AG08396 (cell line): Measurements from ENCODE around the gene TMCO2.

Experiments
- DNase-seq: peaks from one replicate; pipeline ENCODE4 v3.0.0; 2012; ENCODE audit warnings: low spot score, mixed read lengths

The TMCO2 gene

DNA sequence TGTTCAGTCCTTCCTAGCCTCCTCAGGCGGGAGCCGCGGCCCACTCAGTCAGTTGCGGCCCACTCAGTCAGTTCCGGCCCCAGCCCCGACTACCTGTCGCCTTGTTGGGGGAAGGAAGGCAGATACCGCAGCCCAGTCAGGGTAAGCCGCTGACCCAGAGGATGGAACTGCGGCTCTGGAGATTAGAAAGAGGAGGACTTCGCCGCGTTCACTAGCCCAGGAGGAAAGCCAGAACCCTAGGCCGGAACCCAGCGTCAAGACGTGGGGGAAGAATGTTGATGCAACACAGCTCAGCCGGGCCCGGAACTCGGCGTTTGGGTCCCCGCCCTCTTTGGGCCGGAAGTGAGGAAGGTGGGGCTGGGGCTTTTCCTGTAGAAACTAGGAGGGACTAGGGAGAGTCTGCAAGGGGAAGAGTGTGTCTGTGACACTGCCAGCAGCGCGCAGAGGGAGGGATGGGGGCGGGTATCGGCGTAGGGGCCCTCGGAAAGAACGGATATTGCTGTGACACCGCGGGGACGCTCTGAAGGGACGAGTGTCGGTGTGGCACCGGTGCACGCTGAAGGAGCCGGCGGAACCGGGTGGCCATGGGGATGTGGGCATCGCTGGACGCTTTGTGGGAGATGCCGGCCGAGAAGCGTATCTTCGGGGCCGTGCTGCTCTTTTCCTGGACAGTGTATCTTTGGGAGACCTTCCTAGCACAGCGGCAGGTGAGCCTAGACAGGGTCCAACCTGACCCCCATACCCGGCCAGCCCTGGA is 10.1 kb downstream of the TMCO2 start, which contains the start of gene ZMPSTE24:
ZMPSTE24 (plus strand) TSS at position 549 of the 757 bp plus-strand sequence; CDS start at position 585, 36 bp downstream.
- peak; percentile 88 for DNase-seq

DNA sequence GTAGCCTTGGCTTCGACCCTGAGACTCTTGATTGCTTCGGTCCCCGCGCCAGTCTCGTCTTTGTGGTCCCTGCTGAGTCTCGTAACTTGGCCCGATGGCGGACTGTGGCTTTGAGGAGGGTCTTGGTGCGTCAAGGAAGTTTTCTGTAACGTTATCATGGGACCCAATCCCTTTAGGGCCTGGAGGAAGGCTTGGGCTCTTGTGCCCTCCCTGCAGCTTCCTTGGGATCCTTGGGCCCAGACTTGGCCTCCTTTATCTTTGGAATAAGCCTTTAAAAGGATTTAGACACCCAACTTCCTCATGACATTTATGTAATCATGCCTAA is 10.7 kb downstream of the TMCO2 start:
- no peak for DNase-seq

DNA sequence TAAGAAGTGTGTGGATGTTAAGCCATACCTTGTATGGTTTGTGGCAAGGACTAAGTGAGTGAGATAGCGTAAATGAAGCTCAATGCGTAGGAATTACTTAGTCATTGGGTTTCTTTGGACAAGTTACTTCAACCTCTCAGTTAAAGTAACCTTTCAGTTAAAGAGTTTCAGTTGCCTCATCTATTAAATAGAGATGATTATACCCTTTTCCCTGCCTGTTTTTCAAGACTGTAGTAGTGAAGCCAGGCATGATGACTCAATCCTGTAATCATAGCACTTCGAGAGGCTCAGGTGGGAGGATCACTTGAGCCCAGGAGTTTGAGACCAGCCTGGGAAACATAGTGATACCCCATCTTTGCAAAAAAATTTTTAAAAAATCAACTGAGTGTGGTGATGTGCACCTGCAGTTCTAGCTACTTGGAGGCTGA is 16.6 kb downstream of the TMCO2 start:
- no peak for DNase-seq

DNA sequence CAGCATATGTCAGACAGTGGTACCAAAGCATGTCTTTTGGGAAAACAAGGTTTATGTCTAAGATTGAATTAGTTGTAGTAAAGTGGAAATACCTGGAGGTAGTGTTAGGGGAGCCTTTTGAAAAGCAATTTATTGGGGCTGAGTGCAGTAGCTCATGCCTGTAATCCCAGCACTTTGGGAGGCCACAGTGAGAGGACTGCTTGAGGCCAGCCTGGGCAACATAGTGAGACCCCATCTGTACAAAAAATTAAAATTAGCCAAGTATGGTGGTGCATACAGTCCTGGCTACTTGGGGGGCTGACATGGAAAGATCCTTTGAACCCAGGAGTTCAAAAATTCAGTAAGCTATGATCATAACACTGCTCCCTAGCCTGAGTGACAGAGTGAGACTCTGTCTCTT is 17.6 kb downstream of the TMCO2 start:
- DNase-seq: no peak

DNA sequence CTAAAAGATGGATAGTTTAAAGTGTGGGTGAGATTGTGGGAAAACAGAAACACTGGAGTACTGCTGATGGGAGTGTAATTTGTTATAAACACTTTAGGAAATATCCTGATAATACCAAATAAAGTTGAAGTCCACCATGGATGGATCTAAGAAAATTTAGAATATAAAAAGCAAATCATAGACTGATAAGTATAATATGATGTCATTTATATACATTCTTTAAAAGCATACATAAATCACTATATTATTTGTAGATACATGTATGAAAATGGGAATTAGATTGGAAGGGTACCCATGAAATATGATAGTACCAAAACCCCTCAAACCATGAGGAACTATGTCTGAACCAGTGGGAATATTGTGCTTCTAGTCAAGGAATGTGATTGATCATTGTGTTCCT is 18.2 kb downstream of the TMCO2 start:
- DNase-seq: no peak

DNA sequence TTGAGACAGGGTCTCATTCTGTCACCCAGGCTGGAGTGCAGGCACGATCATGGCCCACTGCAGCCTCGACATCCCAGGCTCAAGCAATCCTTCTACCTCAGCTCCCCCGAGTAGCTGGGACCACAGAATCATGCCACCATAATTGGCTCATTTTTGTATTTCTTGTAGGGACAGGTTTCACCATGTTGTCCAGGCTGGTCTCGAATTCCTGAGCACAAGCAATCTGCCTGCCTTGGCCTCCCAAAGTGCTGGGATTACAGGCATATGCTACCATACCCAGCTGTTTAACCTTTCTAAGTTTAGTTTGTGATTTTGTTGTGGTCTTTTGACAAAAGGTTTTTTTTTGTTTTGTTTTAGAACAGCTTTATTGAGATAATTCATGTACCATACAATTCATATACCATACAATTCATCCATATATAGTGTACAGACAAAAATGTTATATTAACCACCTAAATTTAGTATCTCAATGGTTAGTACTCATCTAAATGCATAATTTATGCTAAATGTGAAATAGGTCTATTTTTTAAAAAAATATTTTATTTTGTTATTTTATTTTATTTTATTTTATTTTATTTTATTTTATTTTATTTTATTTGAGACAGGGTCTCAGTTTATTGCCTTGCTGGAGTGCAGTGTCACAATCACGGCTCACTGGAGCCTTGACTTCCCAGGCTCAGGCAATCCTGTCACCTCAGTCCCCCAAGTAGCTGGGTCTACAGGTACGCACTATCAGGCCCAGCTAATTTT is 19.2 kb downstream of the TMCO2 start:
- no peak for DNase-seq

DNA sequence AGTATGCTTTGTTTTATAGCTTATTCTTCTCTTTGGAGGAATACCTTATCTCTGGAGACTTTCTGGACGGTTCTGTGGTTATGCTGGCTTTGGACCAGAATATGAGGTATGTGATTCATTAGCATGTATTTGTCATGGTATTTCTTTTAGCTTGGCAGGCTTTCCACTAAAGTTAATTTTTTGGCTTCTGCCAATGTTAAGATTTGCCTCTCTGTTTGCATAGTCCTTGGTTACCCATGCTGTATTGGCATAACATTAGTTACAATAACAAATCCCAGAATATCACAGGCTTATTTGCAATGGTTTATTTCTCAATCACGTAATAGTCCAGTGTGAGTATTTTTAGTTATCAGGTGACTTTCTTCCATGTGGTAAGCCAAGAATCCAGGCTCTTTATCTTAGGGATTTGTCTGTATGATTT is 20.0 kb downstream of the TMCO2 start:
- peak; percentile 76 for DNase-seq

DNA sequence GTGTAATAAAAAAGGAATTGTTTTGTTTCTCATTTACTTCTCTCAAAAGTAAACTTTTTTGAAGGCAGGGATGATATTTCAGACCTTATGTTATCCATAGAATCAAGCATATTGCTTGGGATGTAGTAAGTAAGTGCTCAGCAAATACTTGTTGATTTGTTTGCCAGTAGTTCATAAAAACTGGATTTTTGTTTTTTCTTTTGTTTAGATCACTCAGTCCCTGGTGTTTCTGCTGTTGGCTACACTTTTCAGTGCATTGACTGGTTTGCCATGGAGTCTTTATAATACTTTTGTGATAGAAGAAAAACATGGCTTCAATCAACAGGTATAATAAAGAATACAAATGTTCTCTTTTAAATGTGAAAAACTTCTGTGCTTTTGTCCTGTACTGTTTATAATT is 20.5 kb downstream of the TMCO2 start:
- no peak for DNase-seq

DNA sequence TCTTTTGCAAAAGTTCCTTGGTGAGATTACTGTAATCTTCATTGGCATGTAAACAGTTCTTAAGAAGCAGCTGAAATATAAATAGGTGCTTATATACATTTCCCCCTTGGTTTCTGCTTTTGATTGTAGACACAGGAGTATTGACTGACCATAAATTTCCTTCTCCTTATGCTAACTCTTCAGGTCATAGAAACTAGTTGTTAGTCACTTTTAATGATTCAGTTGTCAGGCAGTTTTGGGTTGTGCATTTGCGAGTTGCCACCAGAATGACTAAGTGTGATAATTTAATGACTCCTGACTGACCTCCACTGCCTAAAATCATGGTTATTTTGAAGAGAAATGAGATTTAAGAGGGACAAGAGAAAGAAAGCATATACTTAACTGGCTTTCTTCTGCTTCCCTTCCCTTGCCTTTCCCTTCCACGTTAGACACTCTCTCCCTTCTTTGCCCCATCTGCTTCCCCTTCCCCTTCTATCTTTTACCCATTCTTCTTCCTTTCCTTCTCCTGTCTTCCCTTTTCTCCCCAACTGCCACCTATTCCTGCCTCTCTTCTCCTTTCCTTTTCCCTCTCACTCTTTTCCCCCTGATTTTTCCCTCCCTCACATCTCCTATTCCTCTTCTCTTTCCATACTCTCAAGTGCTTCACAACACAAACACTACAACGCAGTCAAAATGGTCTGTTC is 22.6 kb downstream of the TMCO2 start:
- DNase-seq: peak; percentile 20

DNA sequence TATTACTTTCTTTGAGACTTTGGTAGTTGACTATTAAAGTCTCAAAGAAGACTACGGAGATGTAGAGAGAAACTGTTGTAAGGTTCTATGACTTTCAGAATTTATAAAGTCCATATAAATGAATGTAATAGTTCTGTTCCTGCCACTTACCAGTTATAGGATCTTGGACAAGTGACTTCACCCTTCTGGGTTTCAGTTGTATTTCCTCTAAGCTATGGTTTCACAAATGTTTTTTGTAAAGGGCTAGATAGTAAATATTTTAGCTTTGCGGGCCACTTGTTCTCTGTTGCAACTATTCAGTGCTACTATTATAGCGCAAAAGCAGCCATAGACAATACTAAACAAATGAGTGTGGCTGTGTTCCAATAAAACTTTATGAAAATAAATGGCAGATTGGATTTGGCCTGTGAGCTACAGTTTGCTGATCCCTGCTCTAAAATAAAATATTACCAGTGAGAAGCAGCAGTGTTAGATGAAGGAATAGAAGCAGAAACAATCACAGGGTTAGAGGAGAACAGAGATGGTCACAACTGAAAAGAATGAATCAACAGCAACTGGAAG is 25.0 kb downstream of the TMCO2 start:
- no peak for DNase-seq

DNA sequence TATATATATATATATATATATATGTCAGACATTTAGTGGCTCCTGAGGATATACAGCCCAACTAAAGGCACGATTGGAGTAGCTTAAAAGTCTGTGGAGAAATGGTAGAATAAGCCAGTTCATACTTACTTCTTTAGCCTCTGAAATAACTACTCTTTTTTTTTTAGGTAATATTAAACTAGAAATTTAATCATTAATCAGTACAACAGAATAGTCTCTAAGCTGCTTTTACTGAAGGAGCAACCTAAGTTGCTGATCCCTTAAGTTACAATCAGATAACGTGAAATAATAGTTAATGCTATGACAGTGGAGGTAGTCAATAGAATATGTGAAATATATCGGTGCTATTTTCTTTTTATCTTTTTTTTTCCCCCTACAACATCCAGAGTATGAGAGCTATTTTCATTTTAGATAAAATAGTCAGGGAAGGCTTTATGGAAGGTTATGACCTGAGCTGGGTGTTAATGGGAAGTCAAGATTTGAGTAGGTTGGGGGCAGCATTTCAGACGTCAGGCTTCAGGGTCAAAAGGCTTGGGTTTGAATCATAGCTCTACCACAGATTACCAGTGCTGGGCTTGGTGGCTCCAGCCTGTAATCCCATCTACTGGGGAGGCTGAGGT is 25.9 kb downstream of the TMCO2 start:
- no peak for DNase-seq

DNA sequence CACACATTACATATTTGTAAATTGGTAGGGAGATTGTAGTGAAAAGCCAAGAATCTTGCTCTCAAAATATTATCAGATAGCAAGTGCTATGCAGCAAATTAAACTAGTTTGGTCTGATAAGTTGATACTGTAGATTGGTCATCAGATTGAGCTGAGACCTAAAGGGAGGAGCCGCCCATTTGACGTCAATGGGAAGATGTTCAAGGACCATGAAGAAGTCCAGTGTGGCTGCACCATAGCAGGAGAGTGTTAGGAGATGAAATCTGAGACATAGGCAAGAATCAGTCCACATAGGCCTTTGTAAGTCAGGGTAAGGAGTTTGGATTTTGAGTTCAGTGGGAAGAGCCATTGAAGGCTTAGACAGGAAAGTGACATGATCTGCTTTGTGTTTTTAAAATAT is 26.6 kb downstream of the TMCO2 start:
- DNase-seq: no peak

DNA sequence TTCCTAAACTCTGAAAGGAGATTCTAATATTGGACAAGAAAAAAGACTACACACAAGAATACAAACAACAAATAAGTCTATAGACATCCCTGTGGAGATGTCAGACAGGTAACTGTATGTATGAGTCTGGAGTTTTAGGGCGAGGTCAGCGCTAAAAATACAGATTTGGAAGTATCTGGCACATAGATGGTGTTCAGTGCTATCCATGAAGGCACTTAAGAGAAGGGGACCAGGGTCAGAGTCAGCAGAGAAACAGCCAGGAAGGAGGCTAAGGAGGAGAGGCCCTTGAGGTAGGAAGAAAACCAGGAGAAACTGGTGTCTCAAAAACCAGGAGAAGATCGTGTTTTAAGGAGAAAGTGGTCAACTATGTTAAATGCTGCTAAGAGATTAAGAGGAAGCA is 28.4 kb downstream of the TMCO2 start:
- DNase-seq: no peak

DNA sequence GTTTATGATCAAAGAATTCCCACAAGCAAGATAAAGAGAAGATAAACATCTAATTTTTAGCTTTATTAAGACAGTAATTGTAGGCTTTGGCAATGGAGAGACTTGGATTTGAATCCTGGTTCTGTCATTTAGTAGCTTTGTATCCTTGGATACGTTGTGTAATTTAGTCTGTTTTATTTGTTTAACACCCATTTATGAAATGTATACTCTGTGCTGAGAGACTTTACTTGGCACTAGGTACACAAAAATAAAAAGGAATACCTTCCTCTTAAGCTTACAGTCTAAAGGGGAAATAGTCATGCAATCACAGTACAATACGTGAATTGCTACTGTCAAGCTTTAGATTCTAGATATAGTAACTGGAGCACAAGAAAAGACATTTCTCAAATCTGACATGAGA is 34.1 kb downstream of the TMCO2 start:
- DNase-seq: no peak

DNA sequence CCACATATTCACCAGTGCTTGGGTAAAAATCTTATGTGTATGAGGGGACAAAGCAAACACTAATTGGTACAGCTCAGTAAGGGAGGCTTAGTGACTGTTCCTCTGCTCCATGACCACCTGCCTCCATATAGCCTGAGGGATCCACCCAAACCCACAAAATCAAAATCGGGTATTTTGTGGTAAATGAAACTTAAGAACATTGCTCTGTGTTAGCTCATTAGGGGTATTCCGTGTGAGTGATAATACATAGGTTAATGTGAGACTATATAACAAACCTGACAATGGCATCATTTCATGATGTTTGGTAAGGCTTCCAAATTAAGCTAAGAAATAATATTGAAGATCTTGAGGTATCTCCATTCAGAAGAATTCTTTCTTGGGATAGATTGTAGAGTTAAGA is 43.6 kb downstream of the TMCO2 start:
- DNase-seq: no peak

DNA sequence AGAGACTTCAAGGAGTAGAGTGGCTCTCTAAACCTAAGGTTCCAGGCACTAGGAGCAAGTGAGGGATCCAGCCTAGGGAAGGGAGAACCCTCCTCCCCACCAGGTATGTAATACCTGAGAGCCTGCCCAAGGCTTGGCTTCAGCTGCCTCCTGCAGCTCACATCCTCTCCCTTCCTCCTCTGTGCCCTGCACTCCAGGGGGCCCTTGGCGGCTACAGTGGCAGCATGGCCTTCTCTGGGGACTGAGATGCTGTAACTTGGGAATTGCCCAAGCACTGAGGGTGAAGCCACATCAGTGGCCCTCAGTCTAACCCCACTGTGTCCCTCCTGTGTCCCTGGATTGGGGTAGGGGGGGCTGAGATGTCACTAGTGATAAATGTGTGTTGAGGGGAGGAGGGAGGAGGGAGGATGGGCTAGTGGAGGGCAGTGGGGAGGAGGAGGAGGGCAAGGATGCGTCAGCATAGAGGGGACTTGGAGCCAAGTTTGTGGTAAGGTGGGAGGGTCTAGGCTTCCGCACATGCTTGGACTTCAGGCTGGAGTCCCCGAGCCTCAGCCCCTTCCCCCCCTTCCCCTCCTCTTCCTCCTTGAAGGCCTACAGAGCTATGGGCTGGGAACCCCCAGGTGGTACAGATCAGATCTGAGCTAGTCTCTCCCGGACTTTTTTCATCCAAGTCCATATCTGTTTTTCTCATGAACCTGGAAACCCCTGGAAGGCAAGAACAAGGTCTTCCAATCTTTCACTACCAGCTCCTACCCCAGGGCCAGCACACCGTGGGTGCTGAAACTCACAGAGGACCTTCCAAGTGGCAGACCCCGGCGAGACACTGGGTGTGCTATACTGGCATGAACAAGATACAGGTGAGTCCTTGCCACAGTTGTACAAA is 51.9 kb downstream of the TMCO2 start:
- DNase-seq: no peak

DNA sequence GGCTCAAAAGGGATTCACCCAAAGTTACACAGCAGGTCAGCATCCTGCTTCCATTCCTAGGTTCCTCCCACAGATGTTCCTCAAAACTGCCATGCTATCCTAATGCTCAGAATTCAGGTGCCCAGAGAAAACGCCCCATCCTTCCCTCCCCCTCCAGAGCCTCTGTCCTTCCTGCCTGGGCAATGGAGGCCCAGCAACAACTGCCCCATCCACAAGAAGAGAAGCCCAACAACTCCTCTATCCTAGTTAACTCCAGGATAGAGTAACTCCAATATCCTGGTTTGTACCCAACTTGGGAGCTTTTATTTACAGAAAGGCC is 52.5 kb downstream of the TMCO2 start:
- DNase-seq: no peak

DNA sequence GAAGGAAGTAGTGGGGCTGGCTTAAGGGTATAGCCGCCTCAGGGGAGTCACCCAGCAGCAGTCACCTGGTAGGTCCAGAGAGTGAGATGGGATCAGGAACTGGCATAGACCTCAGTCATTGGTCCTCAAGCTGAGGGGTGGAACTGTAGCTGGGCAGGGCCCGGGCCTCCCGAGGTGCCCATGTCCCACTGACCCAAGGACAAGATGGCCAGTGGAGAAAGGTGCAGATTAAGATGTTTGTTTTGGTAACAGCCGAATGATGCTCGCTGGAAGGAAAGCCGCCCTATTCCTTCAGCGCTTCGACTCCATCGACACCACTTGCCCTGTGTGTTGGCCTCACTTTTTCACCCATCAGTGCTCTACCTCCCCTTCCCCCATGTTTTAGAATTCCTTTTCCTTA is 52.9 kb downstream of the TMCO2 start:
- DNase-seq: no peak

DNA sequence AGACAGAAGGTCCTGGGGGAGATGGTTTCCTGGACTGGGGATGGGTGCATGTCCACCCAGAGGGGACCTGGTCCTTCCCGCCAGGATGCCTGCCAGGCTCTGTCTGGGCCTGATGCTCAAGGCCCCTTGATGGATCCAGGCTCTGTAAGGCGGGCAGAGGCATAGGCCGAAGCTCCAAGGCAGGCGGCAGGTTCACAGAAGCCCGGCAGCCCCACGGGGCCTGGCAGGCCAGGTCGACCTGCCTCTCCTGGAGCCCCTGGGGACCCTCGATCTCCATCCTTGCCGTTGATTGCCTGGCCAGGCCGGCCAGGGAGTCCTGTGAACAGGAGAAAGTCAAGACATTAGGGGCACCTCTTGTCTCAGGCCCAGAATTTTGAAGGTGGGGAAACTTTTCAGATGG is 53.3 kb downstream of the TMCO2 start:
- no peak for DNase-seq
